HG03558 (cell line): Measurements from ENCODE around the gene C8G.

Source experiments
- ATAC-seq: cut with Tn5 transposase; IDR thresholded peaks from one replicate; pipeline ENCODE4 v1.9.1; 2021; ENCODE audit warnings: moderate number of reproducible peaks; ENCODE audit not compliant: unreplicated experiment; ENCODE audit errors: extremely low read depth

The C8G gene

GRCh38 chr9:136952321-136952850, 7.3 kb downstream of the C8G start:
- ATAC-seq = no peak

DNA sequence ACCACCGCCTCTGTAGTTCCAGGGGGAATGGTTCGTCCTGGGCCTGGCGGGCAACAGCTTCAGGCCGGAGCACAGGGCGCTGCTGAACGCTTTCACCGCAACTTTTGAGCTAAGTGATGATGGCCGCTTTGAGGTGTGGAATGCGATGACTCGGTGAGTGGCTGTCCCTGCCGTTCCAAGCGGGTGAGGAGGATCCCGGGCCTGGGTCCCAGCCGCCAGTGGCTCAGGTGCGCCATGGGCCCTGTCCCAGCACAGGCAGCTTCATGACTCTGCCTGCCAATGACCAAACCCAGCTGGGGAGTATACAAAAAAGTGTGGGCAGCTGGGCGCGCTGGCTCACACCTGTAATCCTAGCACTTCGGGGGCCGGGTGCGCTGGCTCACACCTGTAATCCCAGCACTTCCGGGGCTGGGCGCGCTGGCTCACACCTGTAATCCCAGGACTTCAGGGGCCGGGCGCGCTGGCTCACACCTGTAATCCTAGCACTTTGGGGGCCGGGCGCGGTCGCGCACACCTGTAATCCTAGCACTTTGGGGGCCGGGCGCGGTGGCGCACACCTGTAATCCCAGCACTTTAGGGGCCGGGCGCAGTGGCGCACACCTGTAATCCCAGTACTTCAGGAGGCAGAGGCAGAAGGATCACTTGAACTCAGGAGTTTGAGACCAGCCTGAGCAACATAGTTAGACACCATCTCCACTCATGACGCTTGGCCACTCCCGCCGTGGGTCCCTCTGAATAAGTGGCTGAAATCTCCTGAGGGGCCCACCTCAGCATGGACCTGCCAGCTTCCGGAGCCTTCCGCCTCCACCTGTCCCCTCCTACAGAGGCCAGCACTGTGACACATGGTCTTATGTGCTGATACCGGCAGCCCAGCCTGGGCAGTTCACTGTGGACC, 8.1 kb downstream of the C8G start:
- no peak for ATAC-seq

DNA sequence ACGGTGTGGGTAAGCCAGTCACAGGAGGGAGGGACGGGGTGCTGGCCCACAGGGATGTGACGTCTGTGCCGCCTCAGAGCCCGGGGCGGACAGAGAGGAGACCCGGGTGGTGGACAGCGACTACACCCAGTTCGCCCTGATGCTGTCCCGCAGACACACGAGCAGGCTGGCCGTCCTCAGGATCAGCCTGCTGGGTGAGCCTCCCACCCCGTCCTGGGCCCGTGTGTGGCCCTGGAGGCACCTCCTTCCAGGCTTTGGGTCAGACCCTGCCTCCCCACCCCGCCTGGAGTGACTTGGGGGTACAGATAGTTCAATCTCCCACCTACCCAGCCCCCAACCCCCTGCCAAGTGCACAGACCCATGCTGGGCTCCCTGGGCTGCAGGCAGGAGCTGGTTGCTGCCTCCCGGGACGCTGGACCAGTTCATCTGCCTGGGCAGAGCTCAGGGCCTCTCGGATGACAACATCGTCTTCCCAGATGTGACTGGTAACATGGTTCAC, 8.8 kb downstream of the C8G start:
- ATAC-seq = no peak

DNA sequence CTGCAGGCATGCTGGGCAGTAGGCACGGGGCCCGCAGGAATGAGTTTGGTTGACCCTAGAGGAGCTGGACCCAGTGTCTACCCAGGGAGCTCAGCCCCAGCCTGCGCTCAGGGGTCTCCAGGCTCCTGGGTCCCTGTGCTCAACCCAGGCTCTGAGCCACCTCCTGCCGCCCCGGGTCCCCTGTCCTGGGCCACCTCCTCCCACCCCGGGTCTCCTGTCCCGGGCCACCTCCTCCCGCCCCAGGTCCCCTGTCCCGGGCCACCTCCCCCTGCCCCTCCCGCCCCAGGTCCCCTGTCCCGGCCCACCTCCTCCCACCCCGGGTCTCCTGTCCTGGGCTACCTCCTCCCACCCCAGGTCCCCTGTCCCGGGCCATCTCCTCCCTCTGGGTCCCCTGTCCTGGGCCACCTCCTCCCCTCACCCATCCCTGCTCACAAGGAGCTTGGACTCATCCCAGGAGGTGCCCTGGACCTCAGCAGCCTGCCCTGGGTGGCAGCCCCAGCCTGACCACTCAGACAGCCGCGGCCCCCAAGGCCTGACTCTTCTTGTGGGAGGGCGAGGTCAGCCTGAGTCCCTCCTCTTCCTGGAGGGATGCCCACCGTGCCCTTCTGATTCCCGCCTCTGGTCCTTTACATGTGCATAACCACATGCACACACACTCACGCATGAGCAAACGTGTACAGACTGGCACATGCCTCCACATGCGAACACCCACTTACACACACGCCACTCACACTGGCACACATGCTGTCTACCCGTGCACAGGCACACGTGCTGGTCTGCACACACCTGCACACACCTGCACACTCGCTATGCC, 9.4 kb downstream of the C8G start:
- no peak for ATAC-seq

DNA sequence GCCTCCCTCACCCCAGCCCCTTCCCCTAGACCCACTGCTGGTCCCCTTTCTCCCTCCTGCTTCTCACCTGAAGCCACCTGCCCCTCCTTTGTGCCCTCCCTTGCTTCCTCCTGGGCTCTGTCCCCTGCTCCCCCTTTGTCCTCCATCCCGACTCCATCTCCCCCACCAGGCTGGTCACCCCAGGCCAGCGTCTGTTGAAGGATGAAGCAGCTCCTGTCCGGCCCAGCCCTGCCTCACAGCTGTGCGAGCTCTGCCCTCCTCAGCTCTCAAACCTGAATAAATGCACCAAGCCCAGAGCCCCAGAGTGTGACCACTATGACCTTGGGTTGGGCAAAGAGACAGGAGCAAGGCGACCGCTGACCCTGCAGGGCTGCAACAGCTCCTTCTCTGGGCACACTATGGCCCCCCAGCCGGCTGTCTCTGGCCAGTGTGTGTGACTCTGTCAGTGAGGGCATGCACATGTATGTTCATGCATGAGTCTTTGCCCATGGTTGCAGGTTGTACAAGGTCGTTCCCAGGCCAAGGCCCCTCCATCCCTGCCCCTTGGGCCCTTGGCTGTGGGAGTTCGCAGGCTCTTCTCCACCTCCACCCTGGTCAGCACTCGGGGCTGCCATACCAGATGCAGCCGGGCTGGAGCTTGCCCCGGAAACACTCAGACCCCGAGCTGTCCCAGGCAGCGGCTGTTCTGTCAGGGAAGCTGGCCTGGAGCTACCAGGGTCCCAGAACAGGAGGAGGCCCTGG, 10.3 kb downstream of the C8G start:
- ATAC-seq = no peak

- ATAC-seq = no peak
These were observed 10.9 kb downstream of the C8G start for GRCh38 chr9:136955943-136956335.

DNA sequence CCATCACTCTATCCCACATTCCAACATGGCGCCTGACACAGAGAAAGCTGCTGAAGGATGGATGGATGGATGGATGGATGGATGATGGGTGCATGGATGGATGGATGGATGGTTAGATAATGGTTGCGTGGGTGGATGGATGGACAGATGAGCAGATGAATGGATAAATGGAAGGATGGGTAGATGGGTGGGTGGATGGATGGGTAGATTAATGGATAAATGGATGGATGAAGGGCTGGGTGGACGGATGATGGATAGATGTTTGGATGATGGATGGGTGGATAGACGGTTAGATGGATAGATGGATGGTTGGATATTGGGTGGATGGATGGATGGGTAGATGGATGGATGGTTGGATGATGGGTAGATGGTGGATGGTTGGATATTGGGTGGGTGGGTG, 11.6 kb downstream of the C8G start:
- ATAC-seq = no peak

DNA sequence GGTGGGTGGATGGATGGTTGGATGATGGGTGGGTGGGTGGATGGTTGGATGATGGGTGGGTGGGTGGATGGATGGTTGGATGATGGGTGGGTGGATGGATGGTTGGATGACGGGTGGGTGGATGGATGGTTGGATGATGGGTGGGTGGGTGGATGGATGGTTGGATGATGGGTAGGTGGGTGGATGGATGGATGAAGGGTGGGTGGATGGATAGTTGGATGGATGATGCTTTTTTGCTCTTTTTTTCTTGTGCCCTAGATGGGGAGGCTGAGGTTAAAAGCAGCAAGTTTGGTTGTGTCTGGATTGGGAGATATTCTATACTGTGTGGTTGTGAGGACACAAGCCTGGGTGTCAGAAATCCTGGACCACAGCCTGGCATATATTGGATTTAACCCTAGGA, 12.4 kb downstream of the C8G start:
- no peak for ATAC-seq

GRCh38 chr9:136957901-136958300, 12.9 kb downstream of the C8G start:
- no peak for ATAC-seq

- no peak for ATAC-seq
These were observed 13.4 kb downstream of the C8G start for GRCh38 chr9:136958473-136958872.

DNA sequence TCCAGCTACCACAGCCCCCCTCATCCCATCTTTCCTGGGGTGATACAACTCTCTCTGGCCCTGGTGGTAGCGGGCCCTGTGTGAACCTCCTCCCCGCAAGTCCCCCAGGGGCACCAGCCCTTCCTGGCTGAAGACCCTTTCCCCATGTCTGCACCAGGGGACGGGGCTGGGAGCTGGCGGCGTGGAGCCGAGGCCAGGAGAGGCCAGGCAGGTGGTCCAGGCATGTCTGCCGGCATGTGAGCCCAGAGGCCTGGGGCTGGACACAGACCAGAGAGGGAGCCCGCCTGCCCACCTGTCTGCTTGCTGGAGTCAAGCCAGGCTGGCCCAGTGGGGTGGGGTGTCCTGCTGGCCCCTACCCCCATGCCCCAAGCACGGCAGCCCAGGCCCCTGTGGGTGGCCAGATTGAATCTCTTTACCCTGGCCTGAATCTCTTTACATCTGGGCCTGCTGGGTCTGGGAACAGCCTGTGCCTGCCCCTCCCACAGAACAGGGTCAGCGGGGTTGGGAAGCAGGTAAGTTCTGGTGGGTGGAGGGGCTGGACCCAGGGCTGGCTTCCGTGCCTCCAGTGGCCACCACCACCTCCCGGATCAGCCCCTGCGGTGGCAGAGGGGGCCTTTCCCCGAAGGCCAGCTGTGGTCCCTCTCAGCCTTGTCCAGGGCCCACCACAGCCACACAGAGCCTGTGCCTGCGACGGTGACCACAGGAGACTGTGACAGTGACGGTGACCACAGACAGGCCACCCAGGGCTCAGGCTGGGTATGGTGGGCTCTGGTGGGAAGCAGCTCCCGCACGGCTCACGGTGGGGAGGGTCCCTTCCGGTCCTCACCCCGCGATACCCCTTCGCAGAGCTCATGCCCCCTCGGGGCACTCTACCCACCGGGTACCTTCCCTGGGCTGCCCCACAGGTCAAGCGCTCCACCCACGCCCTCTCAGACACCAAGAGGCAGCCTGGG, 14.1 kb downstream of the C8G start:
- no peak for ATAC-seq

DNA sequence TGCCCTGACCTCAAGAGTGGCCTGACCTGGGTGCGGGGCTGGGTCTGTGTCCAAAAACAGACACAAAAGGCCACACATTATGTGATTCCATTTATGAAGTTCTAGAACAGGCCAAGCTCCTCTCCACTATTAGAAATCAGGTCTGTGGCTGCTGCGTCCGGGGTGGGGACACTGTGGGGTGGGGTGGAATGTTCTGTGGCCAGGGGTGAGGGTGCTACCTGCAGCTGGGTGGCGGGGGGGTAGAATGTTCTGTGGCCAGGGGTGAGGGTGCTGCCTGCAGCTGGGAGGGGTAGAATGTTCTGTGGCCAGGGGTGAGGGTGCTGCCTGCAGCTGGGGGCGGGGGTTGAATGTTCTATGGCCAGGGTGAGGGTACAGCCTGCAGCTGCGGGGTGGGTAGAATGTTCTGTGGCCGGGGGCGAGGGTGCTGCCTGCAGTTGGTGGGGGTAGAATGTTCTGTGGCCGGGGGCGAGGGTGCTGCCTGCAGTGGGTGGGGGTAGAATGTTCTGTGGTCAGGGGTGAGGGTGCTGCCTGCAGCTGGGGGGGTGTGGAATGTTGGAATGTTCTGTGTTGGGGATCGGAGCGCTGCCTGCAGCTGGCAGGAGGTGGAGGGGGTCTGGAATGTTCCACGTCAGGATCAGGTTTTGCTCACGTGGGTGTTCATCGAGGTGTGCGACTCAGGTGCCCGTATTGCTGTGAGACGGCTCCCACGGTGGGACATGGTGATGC, 15.3 kb downstream of the C8G start:
- no peak for ATAC-seq

- ATAC-seq = no peak
These were observed 15.9 kb downstream of the C8G start for GRCh38 chr9:136960938-136961275.

GRCh38 chr9:136961279-136962065, 16.4 kb downstream of the C8G start:
- ATAC-seq = no peak

DNA sequence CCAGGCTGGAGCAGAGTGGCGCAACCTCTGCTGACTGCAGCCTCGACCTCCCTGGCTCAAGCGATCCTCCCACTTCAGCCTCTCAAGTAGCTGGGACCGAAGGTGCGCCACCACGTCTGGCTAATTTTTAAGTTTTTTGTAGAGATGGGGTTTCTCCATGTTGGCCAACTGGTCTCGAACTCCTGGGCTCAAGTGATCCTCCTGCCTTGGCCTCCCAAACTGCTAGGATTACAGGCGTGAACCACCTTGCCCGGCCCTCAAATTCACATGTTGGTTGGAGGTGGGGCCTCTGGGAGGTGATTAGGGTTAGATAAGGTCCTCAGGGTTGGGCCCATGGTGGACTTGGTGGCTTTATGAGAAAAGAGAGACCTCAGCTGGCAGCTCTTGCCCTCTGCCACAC, 17.1 kb downstream of the C8G start:
- no peak for ATAC-seq

GRCh38 chr9:136962701-136963248, 17.7 kb downstream of the C8G start:
- ATAC-seq = no peak

- ATAC-seq = no peak
These were observed 18.3 kb downstream of the C8G start for GRCh38 chr9:136963341-136963740.

- ATAC-seq = no peak
These were observed 18.7 kb downstream of the C8G start for GRCh38 chr9:136963751-136964150.
